ENCODE results near the gene EFS.
"Not testable (repeated sequence)": the region's sequence is repeated elsewhere in the genome, so short reads cannot be mapped to it uniquely, and the experiment has no call there.

Gene EFS, protein sequence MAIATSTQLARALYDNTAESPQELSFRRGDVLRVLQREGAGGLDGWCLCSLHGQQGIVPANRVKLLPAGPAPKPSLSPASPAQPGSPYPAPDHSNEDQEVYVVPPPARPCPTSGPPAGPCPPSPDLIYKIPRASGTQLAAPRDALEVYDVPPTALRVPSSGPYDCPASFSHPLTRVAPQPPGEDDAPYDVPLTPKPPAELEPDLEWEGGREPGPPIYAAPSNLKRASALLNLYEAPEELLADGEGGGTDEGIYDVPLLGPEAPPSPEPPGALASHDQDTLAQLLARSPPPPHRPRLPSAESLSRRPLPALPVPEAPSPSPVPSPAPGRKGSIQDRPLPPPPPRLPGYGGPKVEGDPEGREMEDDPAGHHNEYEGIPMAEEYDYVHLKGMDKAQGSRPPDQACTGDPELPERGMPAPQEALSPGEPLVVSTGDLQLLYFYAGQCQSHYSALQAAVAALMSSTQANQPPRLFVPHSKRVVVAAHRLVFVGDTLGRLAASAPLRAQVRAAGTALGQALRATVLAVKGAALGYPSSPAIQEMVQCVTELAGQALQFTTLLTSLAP

GRCh38 chr14:23365036-23365731, at the start of gene EFS:
TSS of gene EFS (minus strand) at chr14:23365172. CDS start at chr14:23365025, 147 bp downstream.
- no peak for DNase-seq (ENCODE audit: low read depth)

- no peak for DNase-seq (ENCODE audit: low read depth)
Observed at GRCh38 chr14:23414254-23414653, 49.3 kb upstream of the EFS start.

DNA sequence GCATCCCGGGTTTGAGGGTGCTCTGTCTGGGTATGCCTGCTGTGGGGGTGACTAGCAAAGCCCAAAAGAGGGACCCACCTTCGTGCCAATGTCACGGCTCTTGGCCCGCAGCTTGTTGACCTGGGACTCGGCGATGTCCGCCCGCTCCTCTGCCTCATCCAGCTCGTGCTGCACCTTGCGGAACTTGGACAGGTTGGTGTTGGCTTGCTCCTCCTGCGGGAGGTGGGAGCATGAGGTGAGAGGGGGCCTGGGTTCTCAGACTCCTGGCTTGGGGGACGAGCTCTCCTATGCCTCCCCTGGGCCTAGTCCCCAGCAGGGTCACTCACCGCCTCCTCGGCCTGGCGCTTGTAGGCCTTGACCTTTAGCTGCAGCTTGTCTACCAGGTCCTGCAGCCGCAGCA, 48.7 kb upstream of the EFS start:
- DNase-seq (ENCODE audit: low read depth) = no peak

GRCh38 chr14:23411563-23412525, 46.9 kb upstream of the EFS start:
- DNase-seq (ENCODE audit: low read depth) = no peak

DNA sequence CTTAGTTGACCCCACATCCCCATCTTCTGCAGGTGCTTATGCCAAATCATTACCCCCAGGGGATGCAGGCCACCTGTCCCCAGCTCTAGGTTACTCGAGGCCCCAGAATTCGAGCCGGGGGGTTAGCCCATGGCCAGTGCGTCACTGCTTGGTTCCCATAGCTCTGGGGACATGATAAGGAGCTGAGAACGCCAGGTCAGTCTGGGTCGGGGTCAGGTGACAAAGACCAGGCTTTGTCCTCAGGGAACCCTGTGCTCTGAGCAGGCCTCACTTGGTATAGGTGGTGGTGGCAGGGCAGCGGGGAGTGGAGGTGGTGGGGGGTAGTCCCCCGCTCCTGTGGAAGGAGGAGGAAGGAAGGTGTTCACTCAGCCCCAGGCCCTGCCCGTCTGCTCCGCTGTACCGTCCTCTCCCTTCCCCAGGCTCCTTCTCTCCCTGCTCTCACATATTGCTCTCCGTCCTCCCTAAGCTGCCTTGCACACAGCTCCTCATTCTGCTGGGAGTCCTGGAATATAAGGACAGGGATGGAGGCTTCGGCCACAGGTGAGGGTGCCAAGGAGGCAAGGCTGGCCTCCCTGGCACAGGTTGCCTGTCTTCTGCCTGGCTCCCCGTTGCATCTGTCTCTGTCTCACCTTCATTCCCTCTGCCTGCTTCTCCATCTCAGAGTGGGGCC, 45.1 kb upstream of the EFS start:
- no peak for DNase-seq (ENCODE audit: low read depth)

DNA sequence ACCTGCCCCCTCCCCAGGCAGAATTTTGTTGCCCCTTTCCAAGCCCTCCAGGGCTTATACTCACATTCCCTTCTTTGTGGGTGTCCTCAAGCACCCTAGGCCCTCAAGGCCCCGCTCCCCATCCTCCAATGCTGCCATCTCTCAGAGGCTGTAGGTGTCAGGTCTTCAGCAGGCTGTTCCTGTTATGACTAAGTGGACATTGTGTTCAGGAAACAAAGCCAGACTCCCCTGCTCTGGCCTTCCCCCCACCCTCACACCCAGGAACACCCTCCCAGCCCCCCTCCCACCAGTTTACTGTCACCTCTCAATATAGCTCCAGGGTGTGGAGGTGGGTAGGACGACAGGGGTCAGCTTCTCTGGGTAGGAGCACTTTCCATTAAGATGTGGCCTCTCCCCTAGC, 44.5 kb upstream of the EFS start:
- no peak for DNase-seq (ENCODE audit: low read depth)

- DNase-seq (ENCODE audit: low read depth) = no peak
Observed at GRCh38 chr14:23408307-23408630, 43.3 kb upstream of the EFS start.

- DNase-seq (ENCODE audit: low read depth) = no peak
Observed at GRCh38 chr14:23407516-23408306, 42.7 kb upstream of the EFS start, which contains the start of gene MYH6. TSS of gene MYH6 (minus strand) at chr14:23408273. CDS start at chr14:23407223, 1,050 bp downstream.

DNA sequence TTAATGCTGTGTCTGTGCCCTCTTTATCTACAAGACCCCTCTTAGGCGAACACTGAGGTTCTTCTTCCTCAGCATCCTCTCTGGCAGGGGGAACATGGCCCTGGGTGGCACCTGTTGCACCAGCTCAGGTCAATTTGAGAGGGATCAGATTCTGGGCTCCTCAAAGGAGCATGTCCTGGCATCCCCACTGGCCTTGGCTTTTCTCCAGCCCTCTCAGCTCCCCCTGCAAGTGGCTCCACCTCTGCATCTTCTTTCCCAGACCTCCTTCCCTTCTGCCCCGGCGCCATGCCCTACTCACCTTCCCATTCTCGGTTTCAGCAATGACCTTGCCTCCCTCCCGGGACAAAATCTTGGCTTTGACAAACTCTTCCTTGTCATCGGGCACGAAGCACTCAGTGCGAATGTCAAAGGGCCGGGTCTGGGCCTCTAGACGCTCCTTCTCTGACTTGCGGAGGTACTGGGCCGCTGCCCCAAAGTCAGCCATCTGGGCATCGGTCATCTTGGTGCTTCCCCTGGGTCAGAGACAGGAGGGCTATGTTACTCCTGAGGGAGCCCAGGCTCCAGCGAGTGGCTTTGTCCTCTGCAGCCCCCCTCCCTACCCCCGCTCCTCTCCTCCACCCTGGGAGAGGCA, 41.9 kb upstream of the EFS start:
- no peak for DNase-seq (ENCODE audit: low read depth)

GRCh38 chr14:23406244-23406643, 41.3 kb upstream of the EFS start:
- no peak for DNase-seq (ENCODE audit: low read depth)

GRCh38 chr14:23405516-23406025, 40.6 kb upstream of the EFS start:
- no peak for DNase-seq (ENCODE audit: low read depth)

GRCh38 chr14:23405096-23405495, 40.1 kb upstream of the EFS start:
- DNase-seq (ENCODE audit: low read depth) = no peak

DNA sequence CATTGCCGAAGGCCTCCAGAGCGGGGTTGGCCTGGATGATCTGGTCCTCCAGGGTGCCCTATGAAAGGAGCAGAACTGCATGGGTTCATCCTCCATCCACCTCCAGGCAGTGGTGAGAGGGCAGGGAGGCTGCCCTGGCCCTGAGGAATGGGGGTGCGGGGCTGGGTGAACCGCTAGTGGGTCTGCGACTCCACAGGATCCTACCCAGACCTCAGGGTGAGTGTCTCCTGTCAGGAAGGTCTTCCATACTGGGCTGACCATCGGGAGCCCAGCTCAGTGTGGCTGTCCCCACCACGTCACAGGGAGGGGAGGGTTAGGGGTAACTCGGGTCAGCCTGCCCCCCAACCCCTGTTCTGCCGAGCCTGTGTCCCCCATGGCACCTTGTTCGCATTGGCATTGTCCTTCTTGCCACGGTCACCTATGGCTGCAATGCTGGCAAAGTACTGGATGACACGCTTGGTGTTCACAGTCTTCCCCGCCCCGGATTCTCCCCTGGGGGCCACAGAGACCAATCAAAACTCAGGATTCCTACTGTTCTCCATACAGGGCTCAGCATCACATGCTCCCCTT, 39.4 kb upstream of the EFS start:
- no peak for DNase-seq (ENCODE audit: low read depth)

GRCh38 chr14:23403908-23404307, 38.9 kb upstream of the EFS start:
- DNase-seq (ENCODE audit: low read depth) = no peak

DNA sequence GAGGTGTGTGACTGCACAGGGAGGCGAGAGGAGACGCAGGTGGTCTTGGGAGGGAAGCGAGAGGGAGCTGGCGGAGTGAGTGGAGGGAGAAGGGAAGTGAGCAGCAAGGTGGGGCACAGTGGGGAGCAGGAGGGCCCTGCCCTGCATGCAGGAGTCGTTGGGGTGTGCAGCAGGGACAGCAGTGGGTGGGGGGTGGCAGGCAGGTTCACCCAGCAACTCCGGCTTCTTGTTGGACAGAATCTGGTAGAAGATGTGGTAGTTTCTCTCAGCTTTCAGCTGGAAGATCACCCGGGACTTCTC, 38.1 kb upstream of the EFS start:
- no peak for DNase-seq (ENCODE audit: low read depth)

DNA sequence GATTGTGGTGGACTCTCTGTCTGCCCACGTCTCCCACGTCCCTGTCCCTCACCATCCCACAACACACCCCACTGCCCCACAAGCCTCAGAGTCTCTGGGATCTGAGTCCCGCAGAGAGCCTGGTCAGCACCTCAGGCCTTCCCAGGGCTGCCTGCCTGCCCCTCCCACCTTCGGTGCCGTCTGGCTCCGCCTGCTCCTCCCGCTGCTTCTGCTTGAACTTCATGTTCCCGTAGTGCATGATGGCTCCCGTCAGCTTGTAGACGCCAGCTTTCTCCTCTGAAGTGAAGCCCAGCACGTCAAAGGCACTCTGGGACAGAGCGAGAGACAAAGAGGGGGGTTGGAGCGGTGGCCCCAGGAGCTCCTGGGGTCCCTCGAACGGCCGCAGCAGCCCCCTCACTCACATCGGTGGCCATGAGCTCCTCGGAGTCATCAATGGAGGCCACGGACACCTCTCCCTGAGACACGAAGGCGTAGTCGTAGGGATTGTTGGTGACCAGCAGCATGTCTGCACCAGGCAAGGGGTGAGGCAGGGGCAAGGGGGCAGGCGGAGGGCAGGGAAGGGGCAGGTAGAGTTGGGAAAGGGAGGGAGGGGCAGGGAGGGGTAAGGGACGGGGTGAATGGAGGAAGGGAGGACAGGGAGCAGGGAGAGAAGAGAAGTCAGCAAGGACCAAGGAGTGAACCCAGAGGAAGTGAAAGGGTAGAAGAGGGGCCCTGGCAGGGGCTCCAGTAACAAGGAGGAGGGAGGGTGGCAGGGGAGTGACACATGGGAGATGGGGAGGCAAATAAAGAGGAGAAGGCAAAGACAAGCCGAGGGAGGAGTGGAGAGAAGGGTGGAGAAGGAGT, 37.5 kb upstream of the EFS start:
- no peak for DNase-seq (ENCODE audit: low read depth)

GRCh38 chr14:23401291-23401690, 36.3 kb upstream of the EFS start:
- no peak for DNase-seq (ENCODE audit: low read depth)

- not testable (repeated sequence) for DNase-seq (ENCODE audit: low read depth)
Observed at GRCh38 chr14:23400496-23401149, 35.7 kb upstream of the EFS start.
